ENCODE data around the gene YY1. TPM values are rescaled to one million over a fixed set of nuclear protein-coding genes. Genes with fewer than 3 reads are reported as not detected.

YY1 gene
- total RNA-seq, 1 experiment from 2014 or later = 83.1 TPM

- no peak for TF ChIP-seq FOXK1 (CRISPR knock-in tag; IDR thresholded peaks at IDR 0.05)
- TF ChIP-seq JUN (CRISPR knock-in tag; IDR thresholded peaks at IDR 0.05) = no peak
- TF ChIP-seq EMX1 (CRISPR knock-in tag; IDR thresholded peaks at IDR 0.05) = no peak
- no peak for TF ChIP-seq RELA (CRISPR knock-in tag; IDR thresholded peaks at IDR 0.05; ENCODE audit: borderline replicate concordance)
- TF ChIP-seq KAT7 (CRISPR knock-in tag; IDR thresholded peaks at IDR 0.05; ENCODE audit: borderline replicate concordance) = no peak
These were observed 12.0 kb downstream of the YY1 start (continued) for GRCh38 chr14:100250732-100251465.

GRCh38 chr14:100252684-100253083, 13.7 kb downstream of the YY1 start:
- Mint-ChIP-seq H3K27ac (no peak overlapping the region), H3K36me3 (peaks cover 3% of the 10 kb centered on the region; the same call in 1 of the 2 replicates), H3K27me3 (ENCODE audit: low read depth) (no peaks in the 10 kb centered on the region), H3K4me3 (no peak overlapping the region), H3K4me1 (peaks cover 26% of the 10 kb centered on the region), H3K9me3 (no peaks in the 10 kb centered on the region)
- no peak for TF ChIP-seq ZNF219 (CRISPR knock-in tag; IDR thresholded peaks at IDR 0.05; ENCODE audit: borderline replicate concordance)
- peak; percentile 96 for TF ChIP-seq ZNF121 (CRISPR knock-in tag; IDR thresholded peaks at IDR 0.05)
- ATAC-seq (no peak), DNase-seq (ENCODE audit: low spot score) (no peak)
- ChIA-PET POLR2A (interaction anchor here (0.6 kb wide), 1 partner anchor 78 kb away, joined by 3 read pairs; no protein-coding TSS in a partner anchor), CTCF (no interaction called here)

DNA sequence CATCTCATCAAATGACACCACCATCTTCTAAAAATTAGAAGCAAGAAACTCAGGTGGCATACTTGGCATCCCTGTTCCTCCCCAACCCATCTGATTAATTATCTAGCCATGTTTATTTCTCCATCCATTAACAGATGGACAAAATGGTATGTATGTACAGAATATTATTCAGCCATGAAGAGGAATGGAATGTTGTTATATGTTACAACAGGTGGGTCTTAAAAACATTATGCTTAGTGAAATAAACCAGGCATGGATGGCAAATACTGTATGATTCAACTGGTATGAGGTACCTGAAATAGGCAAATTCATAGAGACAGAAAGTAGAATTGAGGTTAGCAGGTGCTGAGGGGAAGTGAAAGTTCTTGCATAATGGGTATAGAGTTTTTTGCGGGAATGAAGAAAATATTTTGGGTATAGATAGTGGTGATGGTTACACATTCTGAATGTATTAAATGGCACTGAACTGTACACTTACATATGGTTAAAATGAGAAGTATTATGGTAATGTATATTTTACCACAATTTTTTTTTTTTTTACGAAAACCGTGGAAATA, 17.5 kb downstream of the YY1 start:
- CTCF ChIA-PET = interaction anchor here (1.6 kb wide), 1 partner anchor 10 kb away, joined by 5 read pairs; no protein-coding TSS in a partner anchor
- Mint-ChIP-seq H3K9me3 (peaks cover 6% of the 10 kb centered on the region; the same call in 1 of the 2 replicates), H3K4me1 (peaks cover 10% of the 10 kb centered on the region; the same call in 1 of the 2 replicates), H3K27ac (peak overlapping the region; percentile 3; the same call in 1 of the 2 replicates), H3K4me3 (no peak overlapping the region), H3K36me3 (peaks cover 8% of the 10 kb centered on the region; the same call in 1 of the 2 replicates), H3K27me3 (ENCODE audit: low read depth) (no peaks in the 10 kb centered on the region)
- ATAC-seq = no peak
- POLR2A ChIA-PET = no interaction called here
- DNase-seq (ENCODE audit: low spot score) = no peak
- no peak for TF ChIP-seq ZBTB21 (CRISPR knock-in tag; IDR thresholded peaks at IDR 0.05; ENCODE audit: borderline replicate concordance)
- TF ChIP-seq, protein P1, sequence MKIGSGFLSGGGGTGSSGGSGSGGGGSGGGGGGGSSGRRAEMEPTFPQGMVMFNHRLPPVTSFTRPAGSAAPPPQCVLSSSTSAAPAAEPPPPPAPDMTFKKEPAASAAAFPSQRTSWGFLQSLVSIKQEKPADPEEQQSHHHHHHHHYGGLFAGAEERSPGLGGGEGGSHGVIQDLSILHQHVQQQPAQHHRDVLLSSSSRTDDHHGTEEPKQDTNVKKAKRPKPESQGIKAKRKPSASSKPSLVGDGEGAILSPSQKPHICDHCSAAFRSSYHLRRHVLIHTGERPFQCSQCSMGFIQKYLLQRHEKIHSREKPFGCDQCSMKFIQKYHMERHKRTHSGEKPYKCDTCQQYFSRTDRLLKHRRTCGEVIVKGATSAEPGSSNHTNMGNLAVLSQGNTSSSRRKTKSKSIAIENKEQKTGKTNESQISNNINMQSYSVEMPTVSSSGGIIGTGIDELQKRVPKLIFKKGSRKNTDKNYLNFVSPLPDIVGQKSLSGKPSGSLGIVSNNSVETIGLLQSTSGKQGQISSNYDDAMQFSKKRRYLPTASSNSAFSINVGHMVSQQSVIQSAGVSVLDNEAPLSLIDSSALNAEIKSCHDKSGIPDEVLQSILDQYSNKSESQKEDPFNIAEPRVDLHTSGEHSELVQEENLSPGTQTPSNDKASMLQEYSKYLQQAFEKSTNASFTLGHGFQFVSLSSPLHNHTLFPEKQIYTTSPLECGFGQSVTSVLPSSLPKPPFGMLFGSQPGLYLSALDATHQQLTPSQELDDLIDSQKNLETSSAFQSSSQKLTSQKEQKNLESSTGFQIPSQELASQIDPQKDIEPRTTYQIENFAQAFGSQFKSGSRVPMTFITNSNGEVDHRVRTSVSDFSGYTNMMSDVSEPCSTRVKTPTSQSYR (CRISPR knock-in tag; IDR thresholded peaks at IDR 0.05) = no peak

DNA sequence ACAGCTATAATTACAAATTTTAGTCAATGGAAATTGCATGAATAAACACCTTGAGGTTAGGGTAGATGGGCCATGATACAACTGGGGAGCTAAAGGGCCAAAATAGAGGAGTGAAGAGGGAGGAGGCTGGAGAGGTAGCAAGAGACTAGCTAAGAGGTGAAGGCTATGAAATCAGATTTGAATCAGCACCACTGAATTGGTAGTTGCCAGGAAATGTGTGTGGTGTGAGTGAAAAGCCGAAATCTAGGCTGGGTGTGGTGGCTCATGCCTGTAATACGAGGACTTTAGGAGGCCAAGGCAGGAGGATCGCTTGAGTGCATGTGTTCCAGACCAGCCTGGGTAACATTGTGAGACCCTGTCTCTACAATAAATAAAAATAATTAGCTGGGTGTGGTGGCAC, 22.7 kb downstream of the YY1 start:
- Mint-ChIP-seq H3K36me3 (peaks cover 31% of the 10 kb centered on the region), H3K27me3 (ENCODE audit: low read depth) (no peaks in the 10 kb centered on the region), H3K27ac (peak overlapping the region; percentile 54; the same call in 1 of the 2 replicates), H3K9me3 (peaks cover 6% of the 10 kb centered on the region; the same call in 1 of the 2 replicates), H3K4me1 (peaks cover 22% of the 10 kb centered on the region), H3K4me3 (no peak overlapping the region)
- ChIA-PET POLR2A (no interaction called here), CTCF (interaction anchor here (2.1 kb wide), 1 partner anchor 15 kb away, joined by 16 read pairs; no protein-coding TSS in a partner anchor)
- no peak for DNase-seq (ENCODE audit: low spot score)
- ATAC-seq = no peak
- TF ChIP-seq, protein P2, sequence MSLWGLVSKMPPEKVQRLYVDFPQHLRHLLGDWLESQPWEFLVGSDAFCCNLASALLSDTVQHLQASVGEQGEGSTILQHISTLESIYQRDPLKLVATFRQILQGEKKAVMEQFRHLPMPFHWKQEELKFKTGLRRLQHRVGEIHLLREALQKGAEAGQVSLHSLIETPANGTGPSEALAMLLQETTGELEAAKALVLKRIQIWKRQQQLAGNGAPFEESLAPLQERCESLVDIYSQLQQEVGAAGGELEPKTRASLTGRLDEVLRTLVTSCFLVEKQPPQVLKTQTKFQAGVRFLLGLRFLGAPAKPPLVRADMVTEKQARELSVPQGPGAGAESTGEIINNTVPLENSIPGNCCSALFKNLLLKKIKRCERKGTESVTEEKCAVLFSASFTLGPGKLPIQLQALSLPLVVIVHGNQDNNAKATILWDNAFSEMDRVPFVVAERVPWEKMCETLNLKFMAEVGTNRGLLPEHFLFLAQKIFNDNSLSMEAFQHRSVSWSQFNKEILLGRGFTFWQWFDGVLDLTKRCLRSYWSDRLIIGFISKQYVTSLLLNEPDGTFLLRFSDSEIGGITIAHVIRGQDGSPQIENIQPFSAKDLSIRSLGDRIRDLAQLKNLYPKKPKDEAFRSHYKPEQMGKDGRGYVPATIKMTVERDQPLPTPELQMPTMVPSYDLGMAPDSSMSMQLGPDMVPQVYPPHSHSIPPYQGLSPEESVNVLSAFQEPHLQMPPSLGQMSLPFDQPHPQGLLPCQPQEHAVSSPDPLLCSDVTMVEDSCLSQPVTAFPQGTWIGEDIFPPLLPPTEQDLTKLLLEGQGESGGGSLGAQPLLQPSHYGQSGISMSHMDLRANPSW (CRISPR knock-in tag; conservative IDR thresholded peaks at IDR 0.05; ENCODE audit: low read depth) = no peak
- no peak for TF ChIP-seq RORB (CRISPR knock-in tag; IDR thresholded peaks at IDR 0.05)
- TF ChIP-seq, protein P3, sequence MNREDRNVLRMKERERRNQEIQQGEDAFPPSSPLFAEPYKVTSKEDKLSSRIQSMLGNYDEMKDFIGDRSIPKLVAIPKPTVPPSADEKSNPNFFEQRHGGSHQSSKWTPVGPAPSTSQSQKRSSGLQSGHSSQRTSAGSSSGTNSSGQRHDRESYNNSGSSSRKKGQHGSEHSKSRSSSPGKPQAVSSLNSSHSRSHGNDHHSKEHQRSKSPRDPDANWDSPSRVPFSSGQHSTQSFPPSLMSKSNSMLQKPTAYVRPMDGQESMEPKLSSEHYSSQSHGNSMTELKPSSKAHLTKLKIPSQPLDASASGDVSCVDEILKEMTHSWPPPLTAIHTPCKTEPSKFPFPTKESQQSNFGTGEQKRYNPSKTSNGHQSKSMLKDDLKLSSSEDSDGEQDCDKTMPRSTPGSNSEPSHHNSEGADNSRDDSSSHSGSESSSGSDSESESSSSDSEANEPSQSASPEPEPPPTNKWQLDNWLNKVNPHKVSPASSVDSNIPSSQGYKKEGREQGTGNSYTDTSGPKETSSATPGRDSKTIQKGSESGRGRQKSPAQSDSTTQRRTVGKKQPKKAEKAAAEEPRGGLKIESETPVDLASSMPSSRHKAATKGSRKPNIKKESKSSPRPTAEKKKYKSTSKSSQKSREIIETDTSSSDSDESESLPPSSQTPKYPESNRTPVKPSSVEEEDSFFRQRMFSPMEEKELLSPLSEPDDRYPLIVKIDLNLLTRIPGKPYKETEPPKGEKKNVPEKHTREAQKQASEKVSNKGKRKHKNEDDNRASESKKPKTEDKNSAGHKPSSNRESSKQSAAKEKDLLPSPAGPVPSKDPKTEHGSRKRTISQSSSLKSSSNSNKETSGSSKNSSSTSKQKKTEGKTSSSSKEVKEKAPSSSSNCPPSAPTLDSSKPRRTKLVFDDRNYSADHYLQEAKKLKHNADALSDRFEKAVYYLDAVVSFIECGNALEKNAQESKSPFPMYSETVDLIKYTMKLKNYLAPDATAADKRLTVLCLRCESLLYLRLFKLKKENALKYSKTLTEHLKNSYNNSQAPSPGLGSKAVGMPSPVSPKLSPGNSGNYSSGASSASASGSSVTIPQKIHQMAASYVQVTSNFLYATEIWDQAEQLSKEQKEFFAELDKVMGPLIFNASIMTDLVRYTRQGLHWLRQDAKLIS (CRISPR knock-in tag; IDR thresholded peaks at IDR 0.05; ENCODE audit: borderline replicate concordance) = no peak
- TF ChIP-seq, protein P4, sequence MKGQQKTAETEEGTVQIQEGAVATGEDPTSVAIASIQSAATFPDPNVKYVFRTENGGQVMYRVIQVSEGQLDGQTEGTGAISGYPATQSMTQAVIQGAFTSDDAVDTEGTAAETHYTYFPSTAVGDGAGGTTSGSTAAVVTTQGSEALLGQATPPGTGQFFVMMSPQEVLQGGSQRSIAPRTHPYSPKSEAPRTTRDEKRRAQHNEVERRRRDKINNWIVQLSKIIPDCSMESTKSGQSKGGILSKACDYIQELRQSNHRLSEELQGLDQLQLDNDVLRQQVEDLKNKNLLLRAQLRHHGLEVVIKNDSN (CRISPR knock-in tag; IDR thresholded peaks at IDR 0.05) = no peak
- TF ChIP-seq ESRRA (CRISPR knock-in tag; IDR thresholded peaks at IDR 0.05; ENCODE audit: borderline replicate concordance) = no peak
- TF ChIP-seq ZNF219 (CRISPR knock-in tag; IDR thresholded peaks at IDR 0.05; ENCODE audit: borderline replicate concordance) = no peak
- TF ChIP-seq, protein P5, sequence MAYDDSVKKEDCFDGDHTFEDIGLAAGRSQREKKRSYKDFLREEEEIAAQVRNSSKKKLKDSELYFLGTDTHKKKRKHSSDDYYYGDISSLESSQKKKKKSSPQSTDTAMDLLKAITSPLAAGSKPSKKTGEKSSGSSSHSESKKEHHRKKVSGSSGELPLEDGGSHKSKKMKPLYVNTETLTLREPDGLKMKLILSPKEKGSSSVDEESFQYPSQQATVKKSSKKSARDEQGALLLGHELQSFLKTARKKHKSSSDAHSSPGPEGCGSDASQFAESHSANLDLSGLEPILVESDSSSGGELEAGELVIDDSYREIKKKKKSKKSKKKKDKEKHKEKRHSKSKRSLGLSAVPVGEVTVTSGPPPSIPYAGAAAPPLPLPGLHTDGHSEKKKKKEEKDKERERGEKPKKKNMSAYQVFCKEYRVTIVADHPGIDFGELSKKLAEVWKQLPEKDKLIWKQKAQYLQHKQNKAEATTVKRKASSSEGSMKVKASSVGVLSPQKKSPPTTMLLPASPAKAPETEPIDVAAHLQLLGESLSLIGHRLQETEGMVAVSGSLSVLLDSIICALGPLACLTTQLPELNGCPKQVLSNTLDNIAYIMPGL (CRISPR knock-in tag; IDR thresholded peaks at IDR 0.05) = no peak
- no peak for TF ChIP-seq SMAD3 (CRISPR knock-in tag; IDR thresholded peaks at IDR 0.05; ENCODE audit: borderline replicate concordance)
